Right cardiac atrium (tissue), 5 donors: ENCODE results near the gene CTAGE1. TPM values are rescaled to one million over a fixed set of nuclear protein-coding genes. Genes with fewer than 3 reads are reported as not detected.
"Not testable (repeated sequence)": the region's sequence is repeated elsewhere in the genome, so short reads cannot be mapped to it uniquely, and the experiment has no call there.

ENCODE experiments used
- ATAC-seq, 2 donors: fragments of 200-7000 bp; cut with Tn5 transposase; one replicate each; pipeline versions ENCODE4 v1.8.0 to v1.9.1; 2020; ENCODE audit warnings: moderate library complexity in 2 of 2, mild to moderate bottlenecking in 1 of 2
- DNase-seq, 3 donors: peaks; one replicate each; pipeline ENCODE4 v3.0.0-alpha.2; 2020
- H3K27ac ChIP-seq: one replicate; pipeline ENCODE4 v1.5.1; 2013; ENCODE audit warnings: mild to moderate bottlenecking, low read length, control low read depth, moderate library complexity
- H3K27me3 ChIP-seq: one replicate; pipeline ENCODE4 v1.6.1; 2013; ENCODE audit not compliant: control insufficient read depth, insufficient read depth
- H3K4me1 ChIP-seq: one replicate; pipeline ENCODE4 v1.6.1; 2013; ENCODE audit warnings: low read length; ENCODE audit not compliant: control insufficient read depth, insufficient read depth
- H3K4me3 ChIP-seq: one replicate; pipeline ENCODE4 v1.5.1; 2013; ENCODE audit warnings: low read length, control low read depth
- H3K9me3 ChIP-seq: one replicate; pipeline ENCODE4 v1.6.1; 2013; ENCODE audit warnings: low read length; ENCODE audit not compliant: control insufficient read depth
- WGBS: extraction: QIAGEN DNeasy Blood & Tissue Kit; methylation state at CpG from one replicate; pipeline ENCODE4 v1.1.7; 2013; 5-methylcytosine and 5-hydroxymethylcytosine counted together
- intact Hi-C, 4 donors: fragments of 100-400 bp; cut with DNase I; formaldehyde crosslinking; loops; one replicate each; pipeline versions ENCODE4 v1.11.0 to v1.14.0; 2022 to 2023
- polyA plus RNA-seq: library from polyadenylated mRNA; stranded (reverse); fragments of 200-250 nt; gene quantifications from one replicate; pipeline ENCODE4 v1.2.3, GENCODE V29; 2013
- total RNA-seq, 4 donors: library from RNA; stranded (reverse); fragmentation: NEBNext Ultra II Directional; extraction: Animal tissue kit (Norgen Biotek cat#: 25700); gene quantifications; one replicate each; pipeline ENCODE4 v1.2.1, GENCODE V29; 2021
- donor health status: healthy with polysubstance abuse.
- donor health status: DM: no; HTN: yes; CAD: no.
- donor health status: DM: no; HTN: no; CAD: no.
- donor health status: DM: no; HTN: yes; CAD: no; lungs with severe emphysema.
- donor health status: DM: yes; HTN: yes; CAD: no.

Gene CTAGE1
- total and polyA plus RNA-seq, 5 donors, result 0.07 to 0.09 TPM; not detected in 3

DNA sequence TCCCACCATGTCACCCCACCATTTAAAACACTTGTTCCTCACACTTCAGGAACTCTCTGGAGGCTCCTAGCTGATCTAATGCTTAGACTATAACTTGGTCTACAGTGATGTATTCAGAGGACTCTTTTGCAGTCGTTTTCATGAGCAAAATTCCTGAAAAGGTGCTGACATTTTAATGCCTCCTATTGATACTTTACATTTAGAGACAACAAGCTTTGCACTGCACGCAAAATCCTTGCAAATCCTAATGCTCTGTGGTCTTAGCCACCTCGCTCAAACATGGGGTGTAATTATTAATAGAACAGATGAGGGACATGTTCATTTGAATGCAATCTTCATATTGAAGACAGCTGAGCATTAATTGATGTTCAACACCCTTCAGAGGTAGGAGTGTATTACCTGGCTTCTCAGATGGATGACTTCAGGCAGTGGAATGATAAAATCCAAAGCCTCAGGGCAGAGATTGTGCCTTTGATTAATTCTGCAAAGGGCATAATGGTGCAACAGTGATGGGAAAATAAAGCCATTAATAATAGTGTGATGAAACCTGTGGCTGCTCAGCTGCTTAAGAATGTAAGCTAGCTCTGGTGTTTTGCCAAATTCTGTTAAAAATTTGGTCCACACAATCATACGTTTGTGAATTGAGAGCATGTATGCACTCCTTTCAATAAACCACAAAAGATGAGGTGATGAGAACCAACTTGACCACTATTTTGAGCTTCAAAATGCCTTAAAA lies 5.4 kb downstream of the CTAGE1 start:
- H3K4me1 ChIP-seq, result peaks cover 2% of the 10 kb centered on the region
- H3K9me3 ChIP-seq, result no peaks in the 10 kb centered on the region
- DNase-seq, result no peak
- no peak overlapping the region for H3K27ac ChIP-seq
- H3K4me3 ChIP-seq, result no peak overlapping the region
- intact Hi-C loops, result no loop called here
- ATAC-seq, result peak; percentile 14 to 47
- no peaks in the 10 kb centered on the region for H3K27me3 ChIP-seq
- WGBS, result 76% methylated on average over 4 of the region's 4 CpGs

GRCh38 chr18:22411446-22411845 lies 6.3 kb downstream of the CTAGE1 start:
- Histone ChIP-seq H3K27ac (no peak overlapping the region), H3K4me3 (no peak overlapping the region), H3K9me3 (no peaks in the 10 kb centered on the region), H3K27me3 (no peaks in the 10 kb centered on the region), H3K4me1 (peaks cover 2% of the 10 kb centered on the region)
- ATAC-seq (peak in 1 of 2 donors; percentile 22), DNase-seq (no peak)
- intact Hi-C loops, result no loop called here
- WGBS, result 40% methylated on average over 5 of the region's 5 CpGs

GRCh38 chr18:22410126-22410525 lies 7.6 kb downstream of the CTAGE1 start:
- Histone ChIP-seq H3K4me3 (no peak overlapping the region), H3K9me3 (no peaks in the 10 kb centered on the region), H3K27ac (no peak overlapping the region), H3K4me1 (no peaks in the 10 kb centered on the region), H3K27me3 (no peaks in the 10 kb centered on the region)
- DNase-seq (no peak), ATAC-seq (no peak)
- WGBS, result 92% methylated on average over 3 of the region's 3 CpGs
- intact Hi-C loops, result no loop called here

DNA sequence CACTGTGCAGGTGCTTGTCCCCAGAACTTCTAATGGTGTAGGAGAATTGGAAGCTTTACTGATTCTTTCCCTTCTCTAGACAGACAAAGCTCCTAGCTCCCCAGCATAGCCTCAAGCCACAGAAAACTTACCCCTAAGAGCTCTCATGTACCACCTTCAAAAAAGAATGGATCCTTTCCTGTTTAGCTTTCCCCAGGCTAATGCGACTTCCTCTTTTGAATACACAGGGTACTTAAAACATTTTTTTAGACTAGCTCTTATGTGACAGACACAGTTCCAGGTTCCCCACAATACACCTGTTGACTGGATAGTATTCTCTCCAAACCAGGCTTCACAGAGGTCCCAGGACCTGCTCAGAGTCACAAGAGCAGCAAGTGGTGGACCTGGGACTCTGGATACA lies 8.3 kb downstream of the CTAGE1 start:
- Histone ChIP-seq H3K27me3 (no peaks in the 10 kb centered on the region), H3K9me3 (peaks cover 2% of the 10 kb centered on the region), H3K27ac (no peak overlapping the region), H3K4me3 (no peak overlapping the region), H3K4me1 (no peaks in the 10 kb centered on the region)
- ATAC-seq, result no peak
- intact Hi-C loops, result no loop called here
- WGBS, result 71% methylated on average over 1 of the region's 1 CpG
- DNase-seq, result no peak

GRCh38 chr18:22408059-22408458 lies 9.7 kb downstream of the CTAGE1 start:
- Histone ChIP-seq H3K9me3 (peaks cover 2% of the 10 kb centered on the region), H3K4me1 (no peaks in the 10 kb centered on the region), H3K27me3 (no peaks in the 10 kb centered on the region), H3K4me3 (no peak overlapping the region), H3K27ac (no peak overlapping the region)
- no peak for ATAC-seq
- intact Hi-C loops, result no loop called here
- no peak for DNase-seq
- WGBS, result 97% methylated on average over 3 of the region's 3 CpGs

DNA sequence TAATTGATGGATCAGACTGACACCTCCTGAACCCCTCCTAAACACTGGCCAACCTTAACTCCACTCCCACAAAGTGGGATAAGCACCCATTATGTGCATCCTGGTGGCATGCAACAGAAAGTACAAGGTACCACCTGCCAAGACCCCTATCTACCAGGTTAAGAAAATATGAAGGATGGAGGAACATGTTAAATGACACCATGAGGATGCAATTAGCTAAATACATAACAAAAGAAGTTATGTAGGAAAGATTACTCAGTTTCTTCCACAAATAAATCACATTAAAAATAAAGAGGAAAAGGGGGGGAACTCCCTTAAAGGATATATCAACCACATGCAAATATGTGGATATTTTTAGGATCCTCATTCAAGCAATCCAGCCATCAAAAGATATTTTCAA lies 12.6 kb downstream of the CTAGE1 start:
- DNase-seq, result no peak
- no peak for ATAC-seq
- intact Hi-C loops, result no loop called here

GRCh38 chr18:22403950-22404349 lies 13.8 kb downstream of the CTAGE1 start:
- ATAC-seq (no peak), DNase-seq (no peak)
- Histone ChIP-seq H3K4me3 (no peak overlapping the region), H3K9me3 (peaks cover 2% of the 10 kb centered on the region), H3K27ac (no peak overlapping the region), H3K4me1 (no peaks in the 10 kb centered on the region), H3K27me3 (no peaks in the 10 kb centered on the region)
- intact Hi-C loops, result no loop called here
- 96% methylated on average over 3 of the region's 3 CpGs for WGBS

More for the DNA sequence above, 12.6 kb downstream of the CTAGE1 start:
- Histone ChIP-seq H3K27me3 (no peaks in the 10 kb centered on the region), H3K9me3 (peaks cover 2% of the 10 kb centered on the region), H3K4me3 (no peak overlapping the region), H3K4me1 (no peaks in the 10 kb centered on the region), H3K27ac (no peak overlapping the region)

GRCh38 chr18:22399949-22400348 lies 17.8 kb downstream of the CTAGE1 start:
- DNase-seq (no peak), ATAC-seq (peak; percentile 59 to 80)
- Histone ChIP-seq H3K9me3 (peaks cover under 1% of the 10 kb centered on the region), H3K27me3 (no peaks in the 10 kb centered on the region), H3K4me1 (peaks cover 1% of the 10 kb centered on the region), H3K4me3 (no peak overlapping the region), H3K27ac (no peak overlapping the region)
- intact Hi-C loops, result no loop called here
- WGBS, result 45% methylated on average over 3 of the region's 3 CpGs

DNA sequence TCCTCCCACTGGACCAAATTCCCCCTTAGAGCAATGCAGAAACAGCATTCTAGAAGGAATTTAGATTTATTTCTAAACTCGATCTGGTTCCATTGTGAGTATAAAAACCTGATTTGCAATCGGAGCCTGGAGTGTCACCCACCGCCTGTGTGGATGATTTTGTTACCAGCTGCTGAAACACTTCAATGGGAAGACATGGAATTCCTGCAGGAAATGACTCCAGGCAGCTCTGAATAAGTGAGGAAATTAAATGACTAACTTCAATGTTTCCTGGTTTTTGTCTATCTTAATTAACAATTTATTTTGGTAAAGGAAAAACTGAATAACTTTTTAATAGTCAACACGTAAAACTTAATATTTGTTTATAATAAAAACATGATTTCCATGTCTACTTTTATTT lies 19.3 kb downstream of the CTAGE1 start:
- peaks cover 1% of the 10 kb centered on the region for H3K4me1 ChIP-seq
- no peaks in the 10 kb centered on the region for H3K27me3 ChIP-seq
- intact Hi-C loops, result no loop called here
- ATAC-seq (peak in 1 of 2 donors; percentile 76), DNase-seq (no peak)
- no peaks in the 10 kb centered on the region for H3K9me3 ChIP-seq
- WGBS, result 40% methylated on average over 4 of the region's 4 CpGs
- H3K4me3 ChIP-seq, result no peak overlapping the region
- H3K27ac ChIP-seq, result peak overlapping the region; percentile 27

- intact Hi-C loops, result no loop called here
- Histone ChIP-seq H3K27me3 (no peaks in the 10 kb centered on the region), H3K27ac (no peak overlapping the region), H3K4me1 (peaks cover 1% of the 10 kb centered on the region), H3K4me3 (no peak overlapping the region), H3K9me3 (no peaks in the 10 kb centered on the region)
- ATAC-seq, result no peak
- WGBS, result 87% methylated on average over 5 of the region's 5 CpGs
- DNase-seq, result no peak
These were observed 23.3 kb downstream of the CTAGE1 start for GRCh38 chr18:22394428-22394827.

GRCh38 chr18:22393164-22393563 lies 24.6 kb downstream of the CTAGE1 start:
- H3K4me1 ChIP-seq, H3K27me3 ChIP-seq, H3K4me3 ChIP-seq, ATAC-seq, DNase-seq, intact Hi-C loops, H3K9me3 ChIP-seq, H3K27ac ChIP-seq: not testable (repeated sequence)
- 83% methylated on average over 3 of the region's 3 CpGs for WGBS
